IPS-11a (cell line): ENCODE results near the gene GUF1.

Experiments used
- H3K4me3 ChIP-seq: one replicate; pipeline ENCODE4 v1.5.1; 2013; ENCODE audit warnings: low read depth, low read length, control low read depth

GUF1 gene, protein sequence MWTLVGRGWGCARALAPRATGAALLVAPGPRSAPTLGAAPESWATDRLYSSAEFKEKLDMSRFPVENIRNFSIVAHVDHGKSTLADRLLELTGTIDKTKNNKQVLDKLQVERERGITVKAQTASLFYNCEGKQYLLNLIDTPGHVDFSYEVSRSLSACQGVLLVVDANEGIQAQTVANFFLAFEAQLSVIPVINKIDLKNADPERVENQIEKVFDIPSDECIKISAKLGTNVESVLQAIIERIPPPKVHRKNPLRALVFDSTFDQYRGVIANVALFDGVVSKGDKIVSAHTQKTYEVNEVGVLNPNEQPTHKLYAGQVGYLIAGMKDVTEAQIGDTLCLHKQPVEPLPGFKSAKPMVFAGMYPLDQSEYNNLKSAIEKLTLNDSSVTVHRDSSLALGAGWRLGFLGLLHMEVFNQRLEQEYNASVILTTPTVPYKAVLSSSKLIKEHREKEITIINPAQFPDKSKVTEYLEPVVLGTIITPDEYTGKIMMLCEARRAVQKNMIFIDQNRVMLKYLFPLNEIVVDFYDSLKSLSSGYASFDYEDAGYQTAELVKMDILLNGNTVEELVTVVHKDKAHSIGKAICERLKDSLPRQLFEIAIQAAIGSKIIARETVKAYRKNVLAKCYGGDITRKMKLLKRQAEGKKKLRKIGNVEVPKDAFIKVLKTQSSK

DNA sequence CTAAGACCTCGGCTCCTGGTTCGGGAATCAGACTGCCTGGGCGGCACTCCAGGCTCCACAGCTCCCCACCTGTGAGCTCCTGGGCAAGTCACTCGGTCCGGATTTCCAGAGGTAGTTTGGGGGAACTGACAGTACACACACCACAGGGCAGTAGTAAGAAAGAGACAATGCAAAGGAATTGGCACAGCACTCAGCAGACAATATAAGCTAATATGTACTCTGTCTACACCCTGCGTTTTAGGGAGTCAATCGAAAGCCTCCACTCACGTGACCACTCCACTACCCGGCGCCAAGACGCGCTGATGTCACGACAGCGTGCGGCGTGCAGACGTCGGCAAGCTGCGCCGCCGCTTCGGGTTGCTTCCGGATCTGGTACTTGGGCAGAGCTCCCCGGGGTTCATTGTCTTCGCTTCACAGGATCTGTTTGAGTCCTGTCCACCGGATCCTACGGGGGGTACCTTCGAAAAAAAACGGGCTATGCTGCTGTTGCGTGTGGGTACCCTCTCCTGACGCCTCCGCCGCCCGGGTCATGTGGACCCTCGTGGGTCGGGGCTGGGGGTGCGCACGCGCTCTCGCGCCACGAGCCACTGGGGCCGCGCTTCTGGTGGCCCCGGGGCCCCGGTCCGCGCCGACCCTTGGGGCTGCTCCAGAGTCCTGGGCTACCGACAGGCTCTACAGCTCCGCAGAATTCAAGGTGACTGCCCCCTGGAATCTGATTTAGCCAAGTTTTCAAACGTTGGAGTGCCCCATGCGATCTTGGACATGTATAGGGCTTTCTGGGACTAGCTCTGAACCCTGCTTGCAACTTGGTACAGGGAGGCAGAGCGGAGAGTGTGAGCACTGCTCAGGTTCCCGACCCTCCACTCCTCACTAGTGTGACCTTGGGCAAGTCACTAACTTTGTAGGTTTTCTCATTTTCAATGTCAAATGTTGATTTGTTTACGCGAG, at the start of gene GUF1:
GUF1 (plus strand) TSS at position 327 of the 948 bp plus-strand sequence; CDS start at position 530, 203 bp downstream.
- H3K4me3 ChIP-seq = peak within 1 kb of the TSS; percentile 93

DNA sequence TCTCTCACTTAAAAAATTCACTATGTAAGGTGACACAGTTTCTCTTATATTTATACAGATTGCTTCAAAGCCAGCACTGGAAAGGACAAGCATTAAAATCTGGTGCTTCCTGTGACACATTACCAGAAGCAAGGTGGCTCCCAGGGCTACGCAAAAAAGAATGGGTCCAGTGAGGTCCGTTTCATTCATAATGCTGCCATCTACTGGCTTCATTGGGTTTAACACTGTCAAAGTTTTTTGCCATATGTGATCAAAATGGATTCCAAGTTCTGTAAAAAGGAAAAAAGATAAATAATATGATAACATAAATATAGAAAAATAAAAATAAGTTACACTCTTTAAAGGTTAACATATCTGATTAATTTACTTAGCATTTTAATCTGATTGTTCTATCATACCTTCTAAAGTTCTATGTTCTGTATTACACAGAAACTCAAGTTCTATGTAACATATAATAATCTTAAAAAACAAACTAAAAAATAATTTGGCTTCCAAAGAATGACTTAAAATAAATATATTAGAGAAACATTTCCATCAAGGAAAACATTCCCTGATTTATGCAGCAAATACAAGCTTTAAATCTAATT, 48.8 kb upstream of the GUF1 start:
- H3K4me3 ChIP-seq = no peak overlapping the region

DNA sequence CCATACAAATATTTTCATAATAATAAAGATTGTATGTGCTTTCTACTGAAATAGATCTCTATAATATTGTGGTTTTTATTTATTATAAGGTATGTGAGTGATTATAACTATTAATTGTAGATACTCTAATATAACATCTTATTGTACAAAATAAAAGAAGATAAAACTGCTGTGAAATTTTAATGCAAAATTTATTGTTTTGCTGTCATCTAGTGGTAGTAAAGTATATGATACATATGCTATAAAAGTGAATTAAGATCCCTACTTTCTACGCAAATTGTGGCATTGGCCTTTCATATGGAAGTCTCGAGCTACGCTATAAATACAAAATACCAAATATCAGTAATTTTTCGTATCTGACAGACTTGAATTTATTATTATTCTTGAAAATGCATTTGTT, 46.1 kb upstream of the GUF1 start:
- no peak overlapping the region for H3K4me3 ChIP-seq

DNA sequence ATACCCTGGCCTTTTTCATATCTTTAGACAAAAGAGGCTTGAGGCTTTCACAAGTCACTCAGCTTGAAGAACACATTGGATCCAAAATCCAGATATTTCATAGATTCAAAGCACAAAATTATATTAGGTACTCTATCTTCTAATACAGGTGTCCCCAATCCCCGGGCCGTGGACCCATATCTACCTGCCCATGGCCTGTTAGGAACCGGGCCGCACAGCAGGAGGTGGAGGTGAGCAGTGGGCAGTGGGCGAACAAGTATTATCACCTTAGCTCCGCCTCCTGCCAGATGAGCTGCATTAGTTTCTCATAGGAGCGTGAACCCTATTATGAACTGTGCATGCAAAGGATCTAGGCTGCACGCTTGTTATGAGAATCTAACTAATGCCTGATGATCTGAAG, 45.5 kb upstream of the GUF1 start:
- H3K4me3 ChIP-seq = no peak overlapping the region

DNA sequence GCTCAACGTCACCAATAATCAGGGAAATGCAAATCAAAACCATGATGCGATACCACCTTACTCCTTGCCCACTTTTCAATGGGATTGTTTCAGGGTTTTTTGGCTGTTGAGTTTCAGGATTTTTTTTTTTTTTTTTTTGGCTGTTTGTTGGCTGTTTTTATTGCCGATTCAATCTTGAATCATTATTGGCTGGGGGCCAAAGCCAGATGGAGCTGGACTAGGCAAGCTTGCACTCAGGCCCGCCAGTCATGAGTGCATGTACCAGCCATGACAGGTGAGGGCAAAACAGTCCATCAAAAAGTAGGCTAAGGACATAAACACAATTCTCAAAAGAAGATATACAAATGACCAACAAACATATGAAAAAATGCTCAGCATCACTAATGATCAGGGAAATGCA, 40.1 kb upstream of the GUF1 start:
- no peak overlapping the region for H3K4me3 ChIP-seq

DNA sequence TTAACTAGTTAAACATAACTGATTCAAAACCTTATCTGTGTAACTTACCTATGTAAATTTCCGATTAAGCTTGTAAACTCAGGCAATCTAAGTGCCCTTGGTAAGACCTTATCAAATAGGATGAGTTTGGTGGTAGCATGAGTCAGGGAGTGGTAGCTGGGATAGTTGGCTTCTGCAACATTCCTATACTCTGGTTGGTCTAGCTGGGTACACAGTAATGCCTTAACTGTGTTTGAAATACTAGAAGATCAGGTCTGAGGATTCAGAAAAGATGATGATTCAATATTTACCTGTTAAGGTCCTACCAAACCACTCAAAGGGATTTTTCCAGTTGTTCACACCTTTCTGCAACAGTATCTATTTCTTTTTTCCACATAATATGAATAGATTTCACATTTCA, 32.1 kb upstream of the GUF1 start:
- H3K4me3 ChIP-seq = no peak overlapping the region

DNA sequence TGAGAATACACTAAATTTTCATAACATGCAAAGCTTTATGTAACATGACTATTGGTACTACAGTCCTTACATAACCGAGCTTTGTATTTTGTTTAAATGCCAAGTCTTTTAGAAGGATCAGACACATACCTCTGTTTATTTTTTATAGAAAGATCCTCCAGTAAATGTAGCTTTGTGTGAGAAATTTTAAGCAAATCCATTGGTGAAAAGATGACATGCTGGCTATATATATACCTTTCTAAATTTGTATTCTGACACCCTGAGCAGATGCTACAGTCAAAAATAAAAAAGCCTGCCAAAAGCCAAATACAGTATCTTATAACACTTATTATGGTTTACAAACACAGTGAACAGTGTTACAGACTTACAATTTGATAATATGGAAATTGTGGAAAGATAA, 26.8 kb upstream of the GUF1 start, which contains the start of gene YIPF7:
YIPF7 (minus strand) TSS at position 201 of the 400 bp plus-strand sequence. CDS start 1,525 bp downstream, outside the sequence.
- H3K4me3 ChIP-seq = no peak within 1 kb of the TSS

DNA sequence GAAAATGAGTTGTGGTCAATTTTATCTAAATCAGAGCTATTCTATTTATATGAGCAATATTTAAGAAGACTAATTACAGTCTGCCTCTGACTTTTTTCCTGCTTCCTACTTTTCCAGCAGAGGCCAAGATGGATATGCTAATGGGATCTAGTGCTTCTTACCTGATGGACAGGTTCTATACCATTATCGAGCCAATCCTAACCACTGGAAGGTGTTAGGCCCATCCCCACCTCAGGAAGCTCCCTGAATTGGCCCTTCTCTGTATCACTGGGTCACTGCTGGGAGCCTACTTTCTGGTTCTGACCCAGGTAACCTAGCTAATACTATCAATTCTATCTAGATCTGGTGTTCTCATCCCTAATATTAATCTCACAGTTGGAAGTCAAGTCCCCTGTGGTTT, 26.2 kb upstream of the GUF1 start:
- no peak overlapping the region for H3K4me3 ChIP-seq

DNA sequence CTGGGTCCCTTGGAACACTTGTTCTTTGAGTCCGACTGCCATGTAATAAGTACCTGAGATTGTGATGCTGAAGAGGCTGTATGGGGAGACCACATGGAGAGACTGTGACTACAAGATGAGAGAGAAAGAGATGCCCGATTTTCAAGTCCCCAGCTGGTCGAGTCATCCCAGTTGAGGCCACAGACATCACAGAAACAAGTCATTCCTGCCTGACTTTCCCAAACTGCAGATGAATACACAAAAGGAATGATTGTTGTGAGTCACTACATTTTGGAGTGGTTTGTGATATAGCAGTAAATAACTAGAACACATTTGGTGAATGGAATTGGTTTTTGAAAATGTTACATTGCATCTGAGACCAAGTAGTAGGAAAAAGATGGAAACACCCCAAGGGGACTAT, 17.8 kb upstream of the GUF1 start:
- no peak overlapping the region for H3K4me3 ChIP-seq

DNA sequence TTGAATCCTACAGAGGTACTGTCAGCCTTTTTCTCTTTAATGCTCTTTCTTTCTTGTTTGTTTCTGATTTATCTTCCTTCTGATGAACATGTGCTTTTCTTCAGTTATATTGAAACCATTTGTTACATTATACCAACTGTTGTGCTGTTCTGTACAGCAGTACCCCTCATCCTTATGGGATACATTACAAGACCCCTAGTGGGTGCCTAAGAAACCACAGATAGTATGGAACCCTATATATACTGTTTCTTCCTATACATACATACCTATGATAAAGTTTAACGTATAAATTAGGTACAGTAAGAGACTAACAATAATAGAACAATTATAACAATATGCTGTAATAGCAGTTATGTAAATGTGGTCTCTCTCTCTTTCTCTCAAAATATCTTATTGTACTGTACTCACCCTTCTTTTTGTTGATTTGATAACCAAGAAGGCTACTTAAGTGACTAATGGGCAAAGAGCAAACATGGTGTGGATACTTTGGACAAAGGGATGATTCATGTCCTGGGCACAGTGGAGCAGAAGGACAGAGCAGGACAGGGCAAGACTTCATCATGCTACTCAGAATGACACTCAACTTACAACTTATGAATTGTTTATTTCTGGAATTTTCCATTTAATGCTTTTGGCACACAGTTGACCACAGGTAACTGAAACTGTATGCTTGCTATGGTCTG, 16.1 kb upstream of the GUF1 start:
- H3K4me3 ChIP-seq = no peak overlapping the region

DNA sequence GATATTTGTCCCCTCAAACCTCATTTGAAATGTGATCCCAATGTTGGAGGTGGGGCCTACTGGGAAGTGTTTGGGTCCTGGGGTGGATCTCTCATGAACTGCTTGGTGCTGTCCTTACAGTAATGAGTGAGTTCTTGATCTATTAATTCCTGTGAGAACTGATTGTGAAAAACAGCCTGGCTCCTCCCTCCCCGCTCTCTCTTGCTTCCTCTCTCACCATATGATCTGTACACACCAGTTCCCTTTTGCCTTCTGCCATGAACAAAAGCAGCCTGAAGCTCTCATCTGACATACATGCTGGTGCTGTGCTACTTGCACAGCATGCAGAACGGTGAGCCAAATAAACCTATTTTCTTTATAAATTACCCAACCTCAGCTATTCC, 15.6 kb upstream of the GUF1 start:
- H3K4me3 ChIP-seq = no peak overlapping the region

DNA sequence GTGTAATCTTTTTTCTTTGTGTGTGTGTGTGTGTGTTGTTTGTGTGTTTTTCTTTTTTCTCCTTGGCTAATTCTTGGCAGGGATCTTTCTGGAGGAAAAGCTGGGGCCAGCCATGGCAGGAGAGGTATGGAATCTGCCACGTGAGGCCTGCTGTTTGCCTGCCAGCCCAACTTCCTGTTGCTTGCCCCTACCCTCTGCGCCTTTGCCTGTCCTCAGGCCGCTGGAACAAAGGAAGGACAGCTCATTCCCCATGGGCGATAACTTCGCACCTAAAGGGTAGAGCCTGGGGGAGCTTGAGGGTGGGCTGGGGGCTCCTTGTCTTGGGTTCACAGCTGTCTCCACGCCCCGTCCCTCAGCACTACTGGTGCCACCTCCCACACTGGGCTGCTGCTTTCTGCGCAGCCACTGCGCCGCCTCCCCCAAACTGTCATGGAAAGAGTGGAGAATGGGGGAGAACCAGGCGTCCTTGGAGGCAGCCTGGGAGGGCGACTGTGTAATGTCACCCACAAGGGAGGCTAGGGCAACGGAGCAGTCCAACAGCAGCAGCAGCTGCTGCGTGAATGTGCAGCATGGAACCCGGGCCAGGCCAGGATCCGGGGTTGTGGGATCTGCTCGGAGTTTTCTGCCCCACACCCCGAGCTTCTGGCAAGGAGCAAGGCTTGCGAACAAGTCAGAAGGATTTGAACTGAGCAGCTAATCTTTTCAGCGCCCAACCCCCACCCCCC, 14.5 kb upstream of the GUF1 start:
- H3K4me3 ChIP-seq = no peak overlapping the region

DNA sequence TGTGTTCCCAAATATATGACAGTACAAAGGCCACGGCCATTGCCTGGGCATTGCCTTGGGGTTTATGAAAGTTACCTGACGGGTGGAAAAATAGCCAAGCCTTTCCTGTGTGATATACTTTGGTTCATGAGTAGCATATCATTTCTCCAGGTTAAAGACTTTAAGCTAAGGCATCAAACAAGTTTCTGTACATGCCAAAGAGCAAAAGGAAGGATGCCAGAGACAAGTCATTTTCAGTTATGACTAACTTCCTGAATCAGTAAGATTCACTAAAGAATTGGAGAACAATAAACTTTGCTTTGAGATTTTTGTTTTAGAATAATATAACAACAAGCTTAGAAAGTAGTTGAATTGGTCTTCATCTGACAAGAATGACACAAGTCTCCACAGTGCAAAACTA, 9.7 kb upstream of the GUF1 start:
- no peak overlapping the region for H3K4me3 ChIP-seq

DNA sequence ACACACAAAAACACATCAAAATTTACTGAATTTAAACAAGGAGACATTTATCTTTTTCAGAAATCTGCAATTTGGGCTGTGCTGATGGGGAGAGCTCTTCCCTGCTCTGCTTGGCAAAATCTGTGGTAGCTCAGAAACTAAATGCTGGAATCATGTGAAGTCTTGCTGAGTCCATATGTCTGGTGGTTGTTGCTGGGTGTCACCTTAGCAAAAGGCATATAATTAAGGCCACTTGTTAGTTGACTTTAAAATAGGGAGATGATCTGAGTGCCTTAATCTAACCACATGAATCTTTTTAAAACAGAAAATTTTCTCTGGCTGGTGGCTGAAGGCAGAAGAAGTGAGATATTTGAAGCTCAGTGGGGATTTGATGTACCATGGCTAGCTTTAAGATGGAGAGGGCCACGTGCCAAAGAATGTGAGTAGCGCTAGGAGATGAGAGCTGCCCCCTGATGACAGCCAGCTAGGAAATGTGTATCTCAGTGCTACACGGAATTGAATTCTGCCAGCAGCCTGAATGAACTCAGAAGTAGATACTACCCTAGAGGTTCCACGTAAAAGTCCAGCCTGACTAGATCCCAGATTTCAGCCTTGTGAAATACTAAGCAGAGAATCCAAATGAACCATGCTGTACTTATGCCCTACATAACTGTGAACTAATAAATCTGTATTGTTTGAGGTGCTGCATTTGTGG, 7.6 kb upstream of the GUF1 start:
- no peak overlapping the region for H3K4me3 ChIP-seq

DNA sequence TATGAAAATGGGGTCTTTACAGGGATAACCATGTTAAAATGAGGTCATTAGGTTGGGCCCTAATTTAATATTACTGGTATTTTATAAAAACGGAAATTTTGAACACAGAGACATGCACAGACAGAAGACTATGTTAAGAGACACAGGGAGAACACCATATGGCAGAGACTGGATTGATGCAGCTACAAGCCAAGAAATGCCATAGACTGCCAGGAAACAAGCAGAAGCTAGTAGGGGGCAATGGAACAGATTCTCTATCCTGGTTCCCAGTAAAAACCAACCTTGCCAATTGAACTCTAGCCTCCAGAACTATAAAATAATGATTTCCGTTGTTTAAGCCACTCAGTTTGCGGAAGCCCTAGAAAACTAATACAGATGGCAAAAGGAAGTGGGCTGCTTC, 6.6 kb upstream of the GUF1 start:
- H3K4me3 ChIP-seq = no peak overlapping the region

DNA sequence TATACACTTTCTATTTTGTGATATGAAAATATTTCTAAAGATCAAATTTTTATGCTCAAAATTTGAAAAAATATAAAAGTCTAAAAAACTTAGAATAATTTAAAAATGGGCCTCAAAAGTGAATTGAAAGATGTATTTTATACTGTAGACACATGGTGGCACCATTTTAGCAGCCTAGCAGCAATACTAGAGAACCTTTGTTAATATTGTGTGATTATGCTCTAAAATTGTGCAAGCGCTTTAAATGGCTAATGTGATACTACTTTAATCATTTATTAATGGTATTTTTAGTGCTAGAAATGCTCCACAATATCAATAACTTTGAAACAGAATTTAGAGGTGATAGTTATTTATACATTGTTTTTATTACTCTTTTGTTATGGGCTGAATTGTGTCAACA, 3.7 kb upstream of the GUF1 start:
- H3K4me3 ChIP-seq = no peak overlapping the region

DNA sequence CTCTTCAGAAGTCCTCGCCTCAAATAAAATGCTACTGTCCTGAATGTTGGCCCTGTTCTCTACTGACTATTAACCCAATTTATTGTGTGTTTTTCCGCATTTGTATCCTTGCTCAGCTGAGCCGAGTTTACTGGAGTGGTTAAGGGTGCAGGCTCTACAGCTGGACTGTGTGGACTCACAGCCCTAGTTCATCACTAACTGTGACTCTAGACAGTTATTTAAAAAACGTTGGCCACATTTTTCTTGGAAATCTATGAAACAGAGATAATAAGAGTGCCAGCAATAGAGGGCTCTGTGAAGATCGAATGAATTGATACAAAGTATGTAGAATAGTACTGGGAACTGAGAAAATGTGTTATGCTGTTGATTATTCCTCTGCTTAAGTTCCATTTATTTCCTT, 2.9 kb upstream of the GUF1 start:
- H3K4me3 ChIP-seq = no peak overlapping the region

DNA sequence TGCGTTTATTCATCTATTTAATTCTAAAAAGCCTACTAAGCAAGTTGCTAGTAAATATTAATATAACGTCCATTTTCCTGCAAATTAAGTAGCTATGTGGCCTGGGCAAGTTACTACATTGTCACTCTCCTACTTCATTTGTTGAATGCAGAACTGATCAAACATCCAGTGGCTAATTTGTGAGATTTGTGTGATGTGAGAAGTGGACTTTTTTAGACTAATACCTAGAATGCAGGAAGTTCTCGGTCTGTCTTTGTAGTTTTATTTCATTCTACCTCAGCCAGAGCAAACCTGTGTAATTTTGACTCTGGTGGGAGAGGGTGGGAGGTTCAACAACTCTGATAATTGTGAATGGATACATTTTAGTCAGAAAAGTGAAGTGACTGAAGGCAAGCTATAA, 840 bp downstream of the GUF1 start:
- H3K4me3 ChIP-seq = peak overlapping the region; percentile 93

DNA sequence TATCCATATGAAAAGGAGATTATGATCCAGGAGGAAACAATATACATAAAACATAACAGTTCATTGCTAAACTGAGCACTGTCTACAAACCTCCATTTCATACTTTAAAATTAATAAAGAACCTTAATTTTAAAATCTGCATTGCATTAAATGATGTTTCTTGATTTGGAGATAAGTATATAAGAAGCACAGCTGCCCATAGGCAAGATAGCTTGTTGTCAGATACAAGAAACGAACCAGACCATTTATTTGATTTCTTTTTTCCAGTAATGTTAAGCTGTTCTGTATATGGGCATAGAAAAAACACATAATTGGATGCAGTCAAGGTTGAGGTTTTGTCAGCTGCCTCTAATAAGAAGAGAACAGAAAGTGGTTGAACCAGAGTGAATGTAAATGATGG, 6.4 kb downstream of the GUF1 start:
- no peak overlapping the region for H3K4me3 ChIP-seq
